Mammary epithelial cell (primary cell): Measurements from ENCODE around the gene ZNFX1.

Experiments used
- CTCF ChIP-seq, 2 donors: IDR thresholded peaks in 1 of 2; conservative IDR thresholded peaks in 1 of 2; 2 replicates each; pipeline ENCODE4 v1.5.1; 2011 to 2012; ENCODE audit warnings: inconsistent platforms in 2 of 2, low read length in 2 of 2, mild to moderate bottlenecking in 2 of 2, control low read depth in 1 of 2, low read depth in 1 of 2; ENCODE audit not compliant: insufficient read depth in 1 of 2; ENCODE audit errors: extremely low read depth in 1 of 2
- EZH2 ChIP-seq: IDR thresholded peaks from 2 replicates; pipeline ENCODE4 v1.6.1; 2012; ENCODE audit warnings: low read length, inconsistent platforms, borderline replicate concordance

DNA sequence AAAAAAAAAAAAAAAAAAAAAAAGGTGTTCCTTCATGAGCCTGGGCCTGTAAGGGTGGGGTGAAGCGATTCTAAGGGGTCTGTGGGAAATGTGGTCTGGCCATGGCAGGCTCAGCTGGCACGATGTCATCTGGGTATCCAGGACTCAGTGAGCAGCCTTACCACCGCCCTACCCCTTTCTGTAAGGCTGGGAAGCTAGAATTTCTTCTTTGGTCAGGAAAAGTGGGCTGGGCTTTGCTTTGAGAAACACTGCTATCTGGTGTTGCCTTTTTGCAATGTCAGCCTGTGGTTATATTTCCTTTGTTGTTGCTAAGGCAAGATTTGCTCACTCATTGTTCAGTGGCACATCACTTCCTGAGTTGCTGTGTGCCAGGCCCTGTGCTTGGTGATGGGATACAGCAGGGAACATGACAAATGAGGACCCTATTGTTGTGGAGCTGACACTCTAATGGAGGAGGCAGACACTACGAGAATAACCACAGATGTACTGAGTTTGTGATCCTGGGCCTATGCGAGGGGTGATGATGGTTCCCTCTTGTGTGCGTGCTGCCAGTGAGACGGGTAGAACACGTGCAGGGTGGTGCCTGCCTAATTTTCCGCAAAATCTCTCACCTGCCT is 45.9 kb upstream of the ZNFX1 start:
- TF ChIP-seq CTCF (conservative IDR thresholded peaks at IDR 0.05 in 1 of 2, IDR thresholded peaks at IDR 0.05 in 1 of 2; ENCODE audit: extremely low read depth in 1 of 2, insufficient read depth in 1 of 2, low read depth in 1 of 2, low read length in 2 of 2) (peak; percentile 25 to 59), EZH2 (no peak)
